Gastrocnemius medialis (tissue), 4 donors: ENCODE results near the gene DUSP6. TPM values are rescaled to one million over a fixed set of nuclear protein-coding genes. Genes with fewer than 3 reads are reported as not detected.
A peak's percentile ranks its signal among the peaks of the same experiment; 100 is the strongest.

Experiments
- ATAC-seq, 2 donors: fragments of 150-250 bp; one replicate each; pipeline ENCODE4 v1.9.1; 2016
- DNase-seq, 2 donors: peaks; one replicate each; pipeline ENCODE4 v3.0.0-alpha.2; 2019
- H3K27ac ChIP-seq, 4 donors: fragments of 200-600 bp; sonication (generic); 1 replicate in 1 of 4; 2 replicates in 3 of 4; pipeline ENCODE4 v1.5.1; 2016 to 2018; ENCODE audit warnings: mild to moderate bottlenecking in 2 of 4, moderate library complexity in 1 of 4
- H3K27me3 ChIP-seq, 3 donors: fragments of 200-600 bp; sonication (generic) in 2 of 3; 1 replicate in 1 of 3; 2 replicates in 2 of 3; pipeline versions ENCODE4 v1.5.1 to v1.6.0; 2016 to 2019; ENCODE audit warnings: mild to moderate bottlenecking in 1 of 3, moderate library complexity in 1 of 3
- H3K36me3 ChIP-seq, 2 donors: fragments of 200-600 bp; sonication (generic) in 1 of 2; one replicate each; pipeline ENCODE4 v1.5.1; 2017 to 2018
- H3K4me1 ChIP-seq, 2 donors: fragments of 200-600 bp; sonication (generic) in 1 of 2; one replicate each; pipeline ENCODE4 v1.5.1; 2016 to 2017; ENCODE audit warnings: mild to moderate bottlenecking in 2 of 2
- H3K4me3 ChIP-seq, 4 donors: fragments of 200-600 bp; sonication (generic) in 3 of 4; 1 replicate in 1 of 4; 2 replicates in 3 of 4; pipeline ENCODE4 v1.5.1; 2016 to 2019; ENCODE audit warnings: mild to moderate bottlenecking in 2 of 4
- H3K9me3 ChIP-seq, 3 donors: fragments of 200-600 bp; sonication (generic) in 2 of 3; 1 replicate in 1 of 3; 2 replicates in 2 of 3; pipeline ENCODE4 v1.5.1; 2016 to 2019
- POLR2A ChIP-seq, 2 donors: fragments of 450-650 bp; IDR thresholded peaks; one replicate each; pipeline ENCODE4 v1.6.1; 2017; ENCODE audit warnings: antibody characterized with exemption in 2 of 2, mild to moderate bottlenecking in 2 of 2, moderate library complexity in 2 of 2
- in situ Hi-C, 4 donors: fragments of 200-750 bp; cut with MboI; loops; one replicate each; pipeline versions ENCODE4 v1.15.0 to v1.8.0; 2017; ENCODE audit warnings: low sequenced_read_pairs in 4 of 4
- intact Hi-C: fragments of 100-400 bp; cut with DNase I; formaldehyde crosslinking; loops from one replicate; pipeline ENCODE4 v1.15.1; 2023; ENCODE audit warnings: low total_unique reads
- total RNA-seq, 4 donors: library from RNA; depleted of rRNA; stranded (reverse); fragments of >200 nt; gene quantifications; one replicate each; pipeline versions ENCODE4 v1.1.0 to v1.2.3, GENCODE V29; 2016
- TF ChIP-seq, protein P1 (sequence below), 5 experiments: fragments of 450-650 bp in 3 of 5; fragments of 200-600 bp in 2 of 5; sonication (generic) in 2 of 5; IDR thresholded peaks in 4 of 5; conservative IDR thresholded peaks in 1 of 5; 1 replicate in 4 of 5; 2 replicates in 1 of 5; pipeline ENCODE4 v1.5.1; 2016 to 2019; ENCODE audit warnings: antibody characterized with exemption in 5 of 5, mild to moderate bottlenecking in 3 of 5, moderate library complexity in 3 of 5

The DUSP6 gene
- total RNA-seq, 4 donors from 2014 or later: 4.2 to 23.8 (median 12.1) TPM

GRCh38 chr12:89348894-89349699 lies 3.2 kb downstream of the DUSP6 start:
- ATAC-seq (no peak), DNase-seq (no peak)
- peaks cover 8 to 26% of the 10 kb centered on the region in 2 donors for H3K4me1 ChIP-seq
- peak overlapping the region; percentile 71 to 77 (median 74) for H3K4me3 ChIP-seq
- no peaks in the 10 kb centered on the region for H3K36me3 ChIP-seq
- no peaks in the 10 kb centered on the region for H3K9me3 ChIP-seq
- H3K27me3 ChIP-seq: peaks cover 38 to 63% (median 56%) of the 10 kb centered on the region in 3 donors
- no peak for TF ChIP-seq POLR2A (IDR thresholded peaks at IDR 0.05)
- TF ChIP-seq, protein P1, sequence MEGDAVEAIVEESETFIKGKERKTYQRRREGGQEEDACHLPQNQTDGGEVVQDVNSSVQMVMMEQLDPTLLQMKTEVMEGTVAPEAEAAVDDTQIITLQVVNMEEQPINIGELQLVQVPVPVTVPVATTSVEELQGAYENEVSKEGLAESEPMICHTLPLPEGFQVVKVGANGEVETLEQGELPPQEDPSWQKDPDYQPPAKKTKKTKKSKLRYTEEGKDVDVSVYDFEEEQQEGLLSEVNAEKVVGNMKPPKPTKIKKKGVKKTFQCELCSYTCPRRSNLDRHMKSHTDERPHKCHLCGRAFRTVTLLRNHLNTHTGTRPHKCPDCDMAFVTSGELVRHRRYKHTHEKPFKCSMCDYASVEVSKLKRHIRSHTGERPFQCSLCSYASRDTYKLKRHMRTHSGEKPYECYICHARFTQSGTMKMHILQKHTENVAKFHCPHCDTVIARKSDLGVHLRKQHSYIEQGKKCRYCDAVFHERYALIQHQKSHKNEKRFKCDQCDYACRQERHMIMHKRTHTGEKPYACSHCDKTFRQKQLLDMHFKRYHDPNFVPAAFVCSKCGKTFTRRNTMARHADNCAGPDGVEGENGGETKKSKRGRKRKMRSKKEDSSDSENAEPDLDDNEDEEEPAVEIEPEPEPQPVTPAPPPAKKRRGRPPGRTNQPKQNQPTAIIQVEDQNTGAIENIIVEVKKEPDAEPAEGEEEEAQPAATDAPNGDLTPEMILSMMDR (IDR thresholded peaks at IDR 0.05 in 4 of 5, conservative IDR thresholded peaks at IDR 0.05 in 1 of 5): no peak
- in situ Hi-C loops (no loop called here), intact Hi-C loops (loop anchor here (2.0 kb wide), 1 partner anchor 104 kb away; no protein-coding TSS in a partner anchor)
- peak overlapping the region in 3 of 4 donors; percentile 3 to 85 (median 78) for H3K27ac ChIP-seq

- no peaks in the 10 kb centered on the region for H3K9me3 ChIP-seq
- DNase-seq: no peak
- H3K4me1 ChIP-seq: peaks cover 8 to 12% of the 10 kb centered on the region in 2 donors
- TF ChIP-seq, protein P1 (IDR thresholded peaks at IDR 0.05 in 4 of 5, conservative IDR thresholded peaks at IDR 0.05 in 1 of 5): no peak
- no peak for TF ChIP-seq POLR2A (IDR thresholded peaks at IDR 0.05)
- intact Hi-C loops: no loop called here
- H3K27ac ChIP-seq: peak overlapping the region in 3 of 4 donors; percentile 11 to 36 (median 18)
- peaks cover 34 to 47% (median 42%) of the 10 kb centered on the region in 3 donors for H3K27me3 ChIP-seq
- ATAC-seq: no peak
- in situ Hi-C loops: no loop called here
- H3K4me3 ChIP-seq: no peak overlapping the region
- H3K36me3 ChIP-seq: no peaks in the 10 kb centered on the region
Observed at GRCh38 chr12:89347325-89347829, 4.9 kb downstream of the DUSP6 start.

DNA sequence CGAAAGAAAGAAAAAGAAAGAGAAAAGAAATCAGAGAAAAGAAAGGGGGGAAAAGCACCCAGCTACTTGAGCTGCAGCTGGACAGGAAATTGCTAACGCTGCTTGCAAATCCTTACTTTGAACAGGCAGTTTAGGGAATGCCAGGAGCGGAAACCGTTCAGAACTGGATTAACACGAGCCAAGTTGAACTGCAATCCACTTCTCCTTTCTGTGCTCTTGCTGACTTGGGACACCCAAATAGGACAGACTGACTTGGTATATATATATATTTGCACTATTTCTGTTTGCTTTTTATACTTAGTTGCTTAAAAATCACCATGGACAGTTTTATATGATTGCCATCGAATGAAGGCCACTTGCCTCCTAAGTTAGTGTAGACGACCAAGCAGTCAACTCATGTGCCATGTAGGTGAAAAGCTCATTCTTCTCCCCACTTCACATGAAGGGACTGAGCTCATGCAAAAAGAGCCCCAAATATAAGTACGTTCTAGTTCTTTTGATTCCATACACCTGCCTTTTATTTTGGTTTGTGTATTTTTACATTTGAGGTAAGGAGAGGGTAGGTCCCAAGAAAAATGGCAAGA lies 5.5 kb downstream of the DUSP6 start:
- H3K27me3 ChIP-seq: peaks cover 34 to 41% (median 37%) of the 10 kb centered on the region in 3 donors
- peak overlapping the region; percentile 11 to 48 (median 27) for H3K27ac ChIP-seq
- TF ChIP-seq, protein P1 (IDR thresholded peaks at IDR 0.05 in 4 of 5, conservative IDR thresholded peaks at IDR 0.05 in 1 of 5): no peak
- no peak for TF ChIP-seq POLR2A (IDR thresholded peaks at IDR 0.05)
- in situ Hi-C loops (no loop called here), intact Hi-C loops (no loop called here)
- no peaks in the 10 kb centered on the region for H3K9me3 ChIP-seq
- peak in 1 of 2 donors; percentile 14 for DNase-seq
- ATAC-seq: peak in 1 of 2 donors; percentile 37
- H3K36me3 ChIP-seq: no peaks in the 10 kb centered on the region
- H3K4me1 ChIP-seq: peaks cover 7 to 8% of the 10 kb centered on the region in 2 donors
- H3K4me3 ChIP-seq: peak overlapping the region in 1 of 4 donors; percentile 18

DNA sequence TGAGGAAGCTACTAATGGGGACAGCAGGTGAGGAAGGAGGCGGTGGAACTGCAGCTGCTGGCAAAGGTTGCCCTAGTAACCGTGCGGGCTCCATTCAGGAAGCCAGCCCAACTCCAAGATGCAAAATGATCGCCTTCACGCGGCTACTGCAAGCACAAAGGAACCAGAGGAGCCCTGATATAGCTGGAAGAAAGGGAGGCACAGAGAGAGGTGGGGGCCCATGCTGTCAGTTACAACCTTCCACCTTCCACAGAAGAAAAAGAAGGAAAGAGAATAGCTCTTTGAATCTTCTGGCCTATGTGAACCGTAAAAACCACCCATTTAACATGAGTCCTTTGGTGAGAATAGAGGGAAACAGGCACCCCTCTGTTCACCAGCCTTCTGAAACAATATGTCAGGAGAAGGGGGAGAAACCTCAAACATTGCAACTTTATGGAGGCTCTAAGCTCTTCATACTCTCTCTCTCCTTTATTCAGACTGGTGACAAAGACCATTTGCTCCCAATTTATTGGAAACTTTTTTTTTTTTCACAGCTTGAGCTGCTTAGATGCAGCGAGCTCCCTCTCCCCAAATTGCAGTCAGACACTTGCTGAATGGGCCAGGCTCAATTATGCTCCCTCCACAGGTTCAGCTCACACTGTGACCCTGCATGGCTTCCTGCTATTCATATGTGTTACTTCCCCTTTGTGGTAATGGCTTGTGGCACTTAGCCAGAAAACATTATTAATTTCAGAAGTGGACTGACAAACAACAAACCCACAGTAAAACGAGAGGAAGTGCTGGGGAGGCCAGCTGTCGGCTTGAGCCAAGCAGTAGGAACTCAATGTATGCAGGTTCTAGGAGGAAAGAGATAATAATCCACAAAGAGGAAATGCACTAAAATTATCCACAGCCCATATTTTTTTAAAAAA lies 6.2 kb downstream of the DUSP6 start:
- Histone ChIP-seq H3K36me3 (no peaks in the 10 kb centered on the region), H3K4me1 (peaks cover 5 to 8% of the 10 kb centered on the region in 2 donors), H3K27me3 (peaks cover 28 to 34% (median 29%) of the 10 kb centered on the region in 3 donors), H3K4me3 (peak overlapping the region in 1 of 4 donors; percentile 18), H3K27ac (peak overlapping the region in 3 of 4 donors; percentile 11 to 48 (median 36)), H3K9me3 (no peaks in the 10 kb centered on the region)
- intact Hi-C loops: no loop called here
- TF ChIP-seq, protein P1 (IDR thresholded peaks at IDR 0.05 in 4 of 5, conservative IDR thresholded peaks at IDR 0.05 in 1 of 5): no peak
- in situ Hi-C loops: no loop called here
- DNase-seq (peak; percentile 42 to 48), ATAC-seq (peak; percentile 42 to 66)
